Measurements from ENCODE around the gene UQCC2.

UQCC2 gene

GRCh38 chr6:33720998-33721397 is 9.5 kb upstream of the UQCC2 start:
- no peaks in the 10 kb centered on the region for H3K9me3 ChIP-seq
- no peak overlapping the region for H3K27ac ChIP-seq
- H3K4me1 ChIP-seq = peaks cover 32% of the 10 kb centered on the region
- no peaks in the 10 kb centered on the region for H4K20me1 ChIP-seq
- no peak overlapping the region for H3K4me2 ChIP-seq
- no peak for TF ChIP-seq Cebpa-rat (IDR thresholded peaks at IDR 0.05)
- no peak overlapping the region for H3K9ac ChIP-seq
- H3K4me3 ChIP-seq = no peak overlapping the region
- H3K27me3 ChIP-seq = no peaks in the 10 kb centered on the region
- no peaks in the 10 kb centered on the region for H3K36me3 ChIP-seq

GRCh38 chr6:33719326-33719987 is 8.0 kb upstream of the UQCC2 start:
- H3K9me3 ChIP-seq = no peaks in the 10 kb centered on the region
- no peak overlapping the region for H3K9ac ChIP-seq
- no peaks in the 10 kb centered on the region for H4K20me1 ChIP-seq
- H3K4me1 ChIP-seq = peaks cover 27% of the 10 kb centered on the region
- H3K36me3 ChIP-seq = no peaks in the 10 kb centered on the region
- no peak overlapping the region for H3K4me3 ChIP-seq
- H3K27me3 ChIP-seq = no peaks in the 10 kb centered on the region
- no peak overlapping the region for H3K27ac ChIP-seq
- TF ChIP-seq Cebpa-rat (IDR thresholded peaks at IDR 0.05) = no peak
- no peak overlapping the region for H3K4me2 ChIP-seq

GRCh38 chr6:33718713-33719112 is 7.2 kb upstream of the UQCC2 start:
- no peak overlapping the region for H3K27ac ChIP-seq
- H3K4me3 ChIP-seq = no peak overlapping the region
- H3K9ac ChIP-seq = no peak overlapping the region
- no peaks in the 10 kb centered on the region for H3K27me3 ChIP-seq
- 0 out of 2 replicates have a peak, but pooled peaks cover 4% of the 10 kb centered on the region for H4K20me1 ChIP-seq
- no peaks in the 10 kb centered on the region for H3K9me3 ChIP-seq
- TF ChIP-seq Cebpa-rat (IDR thresholded peaks at IDR 0.05) = no peak
- peak overlapping the region; percentile 22 for H3K4me2 ChIP-seq
- peaks cover 27% of the 10 kb centered on the region for H3K4me1 ChIP-seq
- H3K36me3 ChIP-seq = no peaks in the 10 kb centered on the region

- peaks cover 24% of the 10 kb centered on the region for H3K4me1 ChIP-seq
- H4K20me1 ChIP-seq = 0 out of 2 replicates have a peak, but pooled peaks cover 4% of the 10 kb centered on the region
- no peaks in the 10 kb centered on the region for H3K27me3 ChIP-seq
- H3K9ac ChIP-seq = no peak overlapping the region
- TF ChIP-seq Cebpa-rat (IDR thresholded peaks at IDR 0.05) = no peak
- no peak overlapping the region for H3K27ac ChIP-seq
- no peak overlapping the region for H3K4me3 ChIP-seq
- peak overlapping the region; percentile 22 for H3K4me2 ChIP-seq
- no peaks in the 10 kb centered on the region for H3K36me3 ChIP-seq
- no peaks in the 10 kb centered on the region for H3K9me3 ChIP-seq
Measured at GRCh38 chr6:33717934-33718455, 6.5 kb upstream of the UQCC2 start.

- Histone ChIP-seq H3K4me3 (no peak overlapping the region), H3K27me3 (no peaks in the 10 kb centered on the region), H3K36me3 (no peaks in the 10 kb centered on the region), H3K27ac (no peak overlapping the region), H3K9me3 (no peaks in the 10 kb centered on the region), H3K4me1 (peaks cover 30% of the 10 kb centered on the region), H3K4me2 (no peak overlapping the region), H3K9ac (no peak overlapping the region), H4K20me1 (0 out of 2 replicates have a peak, but pooled peaks cover 4% of the 10 kb centered on the region)
- TF ChIP-seq Cebpa-rat (IDR thresholded peaks at IDR 0.05) = no peak
Measured at GRCh38 chr6:33716890-33717632, 5.6 kb upstream of the UQCC2 start.

GRCh38 chr6:33716379-33716778 is 4.9 kb upstream of the UQCC2 start:
- no peak overlapping the region for H3K4me3 ChIP-seq
- no peaks in the 10 kb centered on the region for H3K36me3 ChIP-seq
- H4K20me1 ChIP-seq = 0 out of 2 replicates have a peak, but pooled peaks cover 4% of the 10 kb centered on the region
- H3K9ac ChIP-seq = no peak overlapping the region
- peaks cover 33% of the 10 kb centered on the region for H3K4me1 ChIP-seq
- no peaks in the 10 kb centered on the region for H3K9me3 ChIP-seq
- no peak overlapping the region for H3K27ac ChIP-seq
- no peak for TF ChIP-seq Cebpa-rat (IDR thresholded peaks at IDR 0.05)
- H3K4me2 ChIP-seq = no peak overlapping the region
- H3K27me3 ChIP-seq = no peaks in the 10 kb centered on the region

- Histone ChIP-seq H3K4me2 (peak overlapping the region; percentile 64), H3K4me1 (peaks cover 50% of the 10 kb centered on the region), H3K27ac (no peak overlapping the region)
Measured at GRCh38 chr6:33714385-33715040, 3.0 kb upstream of the UQCC2 start.

GRCh38 chr6:33713786-33714185 is 2.3 kb upstream of the UQCC2 start:
- no peaks in the 10 kb centered on the region for H3K27me3 ChIP-seq
- no peak overlapping the region for H3K9ac ChIP-seq
- no peak for TF ChIP-seq Cebpa-rat (IDR thresholded peaks at IDR 0.05)
- no peak overlapping the region for H3K4me3 ChIP-seq
- peaks cover 13% of the 10 kb centered on the region for H4K20me1 ChIP-seq
- peaks cover 15% of the 10 kb centered on the region for H3K36me3 ChIP-seq
- H3K4me2 ChIP-seq = peak overlapping the region; percentile 64
- H3K27ac ChIP-seq = no peak overlapping the region
- peaks cover 57% of the 10 kb centered on the region for H3K4me1 ChIP-seq
- H3K9me3 ChIP-seq = no peaks in the 10 kb centered on the region

More at GRCh38 chr6:33714385-33715040, 3.0 kb upstream of the UQCC2 start:
- Histone ChIP-seq H3K9ac (no peak overlapping the region), H3K4me3 (no peak overlapping the region), H4K20me1 (peaks cover 6% of the 10 kb centered on the region; the same call in 1 of the 2 replicates), H3K36me3 (peaks cover 8% of the 10 kb centered on the region; the same call in 1 of the 2 replicates), H3K27me3 (no peaks in the 10 kb centered on the region), H3K9me3 (no peaks in the 10 kb centered on the region)
- no peak for TF ChIP-seq Cebpa-rat (IDR thresholded peaks at IDR 0.05)

GRCh38 chr6:33712914-33713313 is 1.4 kb upstream of the UQCC2 start:
- Histone ChIP-seq H3K4me1 (peaks cover 59% of the 10 kb centered on the region), H3K36me3 (peaks cover 18% of the 10 kb centered on the region), H3K27ac (no peak overlapping the region), H3K4me3 (no peak overlapping the region), H3K27me3 (no peaks in the 10 kb centered on the region), H3K9me3 (no peaks in the 10 kb centered on the region), H3K4me2 (no peak overlapping the region), H4K20me1 (peaks cover 22% of the 10 kb centered on the region), H3K9ac (no peak overlapping the region)
- no peak for TF ChIP-seq Cebpa-rat (IDR thresholded peaks at IDR 0.05)

Measured in BLaER1 (cell line).